ENCODE data around the gene CDCA5.
A peak's percentile ranks its signal among the peaks of the same experiment; 100 is the strongest.

Gene CDCA5

GRCh38 chr11:65047581-65048422 is 36.0 kb downstream of the CDCA5 start:
- DNase-seq (ENCODE audit: extremely low read depth in 1 of 2, low read depth in 1 of 2), result no peak

- no peak for DNase-seq (ENCODE audit: extremely low read depth in 1 of 2, low read depth in 1 of 2)
These were observed 38.1 kb downstream of the CDCA5 start for GRCh38 chr11:65045728-65046127.

GRCh38 chr11:65045061-65045460 is 38.8 kb downstream of the CDCA5 start:
- DNase-seq (ENCODE audit: extremely low read depth in 1 of 2, low read depth in 1 of 2), result no peak

GRCh38 chr11:65043881-65044501 is 39.8 kb downstream of the CDCA5 start:
- DNase-seq (ENCODE audit: extremely low read depth in 1 of 2, low read depth in 1 of 2), result no peak

GRCh38 chr11:65042891-65043290 is 40.9 kb downstream of the CDCA5 start:
- DNase-seq (ENCODE audit: extremely low read depth in 1 of 2, low read depth in 1 of 2), result no peak

DNA sequence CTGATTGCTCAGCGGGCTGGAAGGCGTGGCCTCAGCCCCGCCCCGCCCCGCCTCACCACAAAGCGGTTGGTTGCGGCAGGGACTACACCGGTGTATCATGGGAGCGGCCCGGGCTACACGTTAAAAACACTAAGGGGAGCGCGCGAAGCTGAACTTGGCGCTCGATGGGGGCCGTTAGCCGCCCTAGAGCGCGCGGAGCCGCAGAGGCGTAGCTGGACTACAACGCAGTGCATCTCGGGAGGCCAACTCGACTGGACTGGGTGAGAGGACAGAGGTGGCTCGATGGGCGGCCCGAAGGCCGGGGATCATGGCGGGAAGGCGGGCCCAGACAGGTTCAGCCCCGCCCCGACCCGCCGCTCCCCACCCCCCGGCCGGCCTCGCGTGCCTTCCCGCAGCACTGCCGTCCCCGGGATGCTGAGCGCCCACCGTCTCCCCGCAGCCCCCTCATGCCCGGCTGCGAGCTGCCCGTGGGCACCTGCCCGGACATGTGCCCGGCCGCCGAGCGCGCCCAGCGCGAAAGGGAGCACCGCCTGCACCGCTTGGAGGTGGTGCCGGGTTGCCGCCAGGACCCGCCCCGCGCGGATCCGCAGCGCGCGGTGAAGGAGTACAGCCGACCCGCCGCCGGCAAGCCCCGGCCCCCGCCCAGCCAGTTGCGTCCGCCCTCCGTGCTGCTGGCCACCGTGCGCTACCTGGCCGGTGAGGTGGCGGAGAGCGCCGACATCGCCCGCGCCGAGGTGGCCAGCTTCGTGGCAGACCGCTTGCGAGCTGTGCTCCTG is 42.8 kb downstream of the CDCA5 start, which contains the start of gene SAC3D1:
Gene SAC3D1, plus strand, starts transcription at position 364 of the 776 bp plus-strand sequence. Its CDS starts 83 bp downstream, at position 447.
- DNase-seq (ENCODE audit: extremely low read depth in 1 of 2, low read depth in 1 of 2), result peak; percentile 53 to 72

GRCh38 chr11:65040520-65040846 is 43.4 kb downstream of the CDCA5 start:
- DNase-seq (ENCODE audit: extremely low read depth in 1 of 2, low read depth in 1 of 2), result no peak

DNA sequence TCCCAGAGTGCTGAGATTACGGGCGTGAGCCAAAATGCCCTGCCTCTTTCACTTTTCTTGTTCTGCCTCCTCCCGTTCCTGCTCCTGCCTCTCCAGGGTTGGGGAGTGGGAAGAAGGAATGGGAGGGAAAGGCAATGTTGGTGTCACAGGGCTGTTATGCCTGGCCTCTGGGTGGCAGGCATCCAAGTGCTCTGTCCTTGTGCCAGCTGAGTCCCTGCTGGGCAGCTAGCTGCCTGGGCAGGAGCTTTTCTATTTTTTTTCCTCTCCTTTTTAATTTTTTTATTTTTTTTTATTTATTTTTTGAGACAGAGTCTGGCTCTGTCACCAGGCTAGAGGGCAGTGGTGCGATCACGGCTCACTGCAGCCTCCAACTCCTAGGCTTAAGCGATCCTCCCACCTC is 46.9 kb downstream of the CDCA5 start:
- no peak for DNase-seq (ENCODE audit: extremely low read depth in 1 of 2, low read depth in 1 of 2)

GRCh38 chr11:65035579-65035978 is 48.3 kb downstream of the CDCA5 start:
- no peak for DNase-seq (ENCODE audit: extremely low read depth in 1 of 2, low read depth in 1 of 2)

DNA sequence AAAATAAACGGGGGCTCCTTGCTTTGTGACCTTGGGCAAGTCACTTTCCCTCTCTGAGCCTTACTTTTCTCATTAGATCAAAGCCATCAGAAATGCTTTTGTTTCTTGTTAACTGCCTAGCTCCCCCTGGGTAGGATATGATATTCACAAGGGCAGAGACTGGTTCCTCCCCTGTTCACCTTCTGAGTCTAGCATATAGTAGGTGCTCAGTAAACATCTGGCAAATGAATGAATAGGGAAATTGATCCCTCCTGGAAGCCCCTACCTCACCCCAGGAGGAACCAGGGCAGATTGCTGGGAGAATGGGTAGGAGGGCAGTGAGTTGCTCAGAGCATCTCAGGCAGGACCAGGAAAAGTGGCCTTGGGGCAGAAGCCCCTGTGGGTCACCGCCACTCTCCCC is 49.4 kb downstream of the CDCA5 start:
- DNase-seq (ENCODE audit: extremely low read depth in 1 of 2, low read depth in 1 of 2), result no peak

DNA sequence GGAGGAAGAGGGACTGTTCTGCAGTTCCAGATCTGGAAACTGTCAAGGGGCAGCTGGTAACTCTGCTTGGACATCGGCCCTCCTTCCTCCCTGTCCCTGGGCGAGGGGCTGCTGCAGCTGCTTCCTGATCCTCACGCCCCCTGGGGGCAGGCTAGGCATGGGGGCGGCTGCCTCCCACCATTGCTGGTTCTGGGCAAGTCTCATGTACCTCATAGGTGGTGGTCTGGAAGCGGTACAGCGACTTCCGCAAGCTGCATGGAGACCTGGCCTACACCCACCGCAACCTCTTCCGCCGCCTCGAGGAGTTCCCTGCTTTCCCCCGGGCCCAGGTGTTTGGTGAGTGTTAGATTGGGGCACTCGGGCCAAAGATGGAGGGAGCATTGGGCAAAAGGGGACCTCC is 51.6 kb downstream of the CDCA5 start:
- no peak for DNase-seq (ENCODE audit: extremely low read depth in 1 of 2, low read depth in 1 of 2)

Measured in activated CD8-positive, alpha-beta memory T cell treated with anti-CD3 and anti-CD28 coated beads for 1 hour (primary cell).